Measurements from ENCODE around the gene TAAR1.
"Not testable (repeated sequence)": the region's sequence is repeated elsewhere in the genome, so short reads cannot be mapped to it uniquely, and the experiment has no call there.

Gene TAAR1

GRCh38 chr6:132661906-132662305, 2.9 kb upstream of the TAAR1 start:
- DNase-seq (ENCODE audit: low spot score): no peak

GRCh38 chr6:132651062-132651461, 7.9 kb downstream of the TAAR1 start:
- DNase-seq (ENCODE audit: low spot score): peak; percentile 13

- peak; percentile 71 for DNase-seq (ENCODE audit: low spot score)
Measured at GRCh38 chr6:132650429-132650828, 8.6 kb downstream of the TAAR1 start.

- DNase-seq (ENCODE audit: low spot score): no peak
Measured at GRCh38 chr6:132648828-132649227, 10.2 kb downstream of the TAAR1 start.

GRCh38 chr6:132648356-132648755, 10.6 kb downstream of the TAAR1 start:
- DNase-seq (ENCODE audit: low spot score): peak; percentile 32

- DNase-seq (ENCODE audit: low spot score): no peak
Measured at GRCh38 chr6:132643547-132643946, 15.4 kb downstream of the TAAR1 start.

GRCh38 chr6:132637135-132637534, 21.8 kb downstream of the TAAR1 start:
- DNase-seq (ENCODE audit: low spot score): not testable (repeated sequence)

GRCh38 chr6:132635906-132636305, 23.1 kb downstream of the TAAR1 start:
- not testable (repeated sequence) for DNase-seq (ENCODE audit: low spot score)

GRCh38 chr6:132635288-132635687, 23.7 kb downstream of the TAAR1 start:
- DNase-seq (ENCODE audit: low spot score): not testable (repeated sequence)

- no peak for DNase-seq (ENCODE audit: low spot score)
Measured at GRCh38 chr6:132634796-132635195, 24.2 kb downstream of the TAAR1 start.

GRCh38 chr6:132633362-132633761, 25.6 kb downstream of the TAAR1 start:
- DNase-seq (ENCODE audit: low spot score): no peak

GRCh38 chr6:132624175-132624574, 34.8 kb downstream of the TAAR1 start, which contains the start of gene TAAR2:
TAAR2 (minus strand) TSS chr6:132624275; CDS start chr6:132624275, 0 bp downstream.
- DNase-seq (ENCODE audit: low spot score): no peak

- DNase-seq (ENCODE audit: low spot score): peak; percentile 39
Measured at GRCh38 chr6:132623106-132623845, 35.7 kb downstream of the TAAR1 start.

GRCh38 chr6:132616677-132617076, 42.3 kb downstream of the TAAR1 start:
- no peak for DNase-seq (ENCODE audit: low spot score)

- peak; percentile 65 for DNase-seq (ENCODE audit: low spot score)
Measured at GRCh38 chr6:132614554-132614953, 44.4 kb downstream of the TAAR1 start.

GRCh38 chr6:132612449-132613108, 46.4 kb downstream of the TAAR1 start:
- DNase-seq (ENCODE audit: low spot score): no peak

- DNase-seq (ENCODE audit: low spot score): no peak
Measured at GRCh38 chr6:132611616-132612015, 47.4 kb downstream of the TAAR1 start.

- DNase-seq (ENCODE audit: low spot score): peak; percentile 86
Measured at GRCh38 chr6:132607544-132608233, 51.3 kb downstream of the TAAR1 start.

- no peak for DNase-seq (ENCODE audit: low spot score)
Measured at GRCh38 chr6:132604635-132605152, 54.3 kb downstream of the TAAR1 start.

GRCh38 chr6:132600900-132601299, 58.1 kb downstream of the TAAR1 start:
- not testable (repeated sequence) for DNase-seq (ENCODE audit: low spot score)

- peak; percentile 38 for DNase-seq (ENCODE audit: low spot score)
Measured at GRCh38 chr6:132598473-132598872, 60.5 kb downstream of the TAAR1 start.

- DNase-seq (ENCODE audit: low spot score): no peak
Measured at GRCh38 chr6:132596201-132596600, 62.8 kb downstream of the TAAR1 start.
